ENCODE data around the gene EFEMP1. TPM values are rescaled to one million over a fixed set of nuclear protein-coding genes. Genes with fewer than 3 reads are reported as not detected.

The EFEMP1 gene
- total RNA-seq, 1 donor from 2014 or later, result 40.7 TPM

DNA sequence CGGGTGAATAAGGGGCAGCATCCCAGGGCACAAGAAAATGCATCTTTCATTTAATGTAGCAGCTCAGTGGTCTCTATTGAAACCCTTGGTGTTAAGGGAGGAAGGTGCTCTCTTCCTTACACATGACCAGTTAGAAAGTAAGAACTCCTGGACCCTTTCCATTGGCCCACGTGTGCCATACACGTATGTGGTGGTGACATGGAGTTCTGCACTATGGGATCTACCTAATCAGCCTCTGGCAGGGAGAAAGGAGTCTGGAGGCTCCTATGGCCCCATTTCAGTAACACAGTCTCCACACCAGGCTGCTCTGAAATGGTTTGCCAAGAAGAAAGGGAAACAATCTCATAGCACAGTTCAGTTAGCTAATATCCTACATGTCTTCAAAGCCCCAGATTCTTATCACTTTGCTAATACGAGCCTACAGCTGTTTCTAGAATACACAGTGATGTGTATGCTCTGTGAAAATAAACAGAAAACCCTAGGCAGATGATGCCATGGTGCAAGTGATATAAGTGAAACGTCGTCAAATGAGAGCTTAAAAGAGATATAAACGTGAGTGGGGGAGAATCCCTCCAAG, 7.0 kb downstream of the EFEMP1 start:
- no peaks in the 10 kb centered on the region for H3K36me3 ChIP-seq (ENCODE audit: control insufficient read depth, insufficient read depth, low read length)
- H3K4me3 ChIP-seq (ENCODE audit: low read depth, low read length), result no peak overlapping the region
- TF ChIP-seq, protein P1, sequence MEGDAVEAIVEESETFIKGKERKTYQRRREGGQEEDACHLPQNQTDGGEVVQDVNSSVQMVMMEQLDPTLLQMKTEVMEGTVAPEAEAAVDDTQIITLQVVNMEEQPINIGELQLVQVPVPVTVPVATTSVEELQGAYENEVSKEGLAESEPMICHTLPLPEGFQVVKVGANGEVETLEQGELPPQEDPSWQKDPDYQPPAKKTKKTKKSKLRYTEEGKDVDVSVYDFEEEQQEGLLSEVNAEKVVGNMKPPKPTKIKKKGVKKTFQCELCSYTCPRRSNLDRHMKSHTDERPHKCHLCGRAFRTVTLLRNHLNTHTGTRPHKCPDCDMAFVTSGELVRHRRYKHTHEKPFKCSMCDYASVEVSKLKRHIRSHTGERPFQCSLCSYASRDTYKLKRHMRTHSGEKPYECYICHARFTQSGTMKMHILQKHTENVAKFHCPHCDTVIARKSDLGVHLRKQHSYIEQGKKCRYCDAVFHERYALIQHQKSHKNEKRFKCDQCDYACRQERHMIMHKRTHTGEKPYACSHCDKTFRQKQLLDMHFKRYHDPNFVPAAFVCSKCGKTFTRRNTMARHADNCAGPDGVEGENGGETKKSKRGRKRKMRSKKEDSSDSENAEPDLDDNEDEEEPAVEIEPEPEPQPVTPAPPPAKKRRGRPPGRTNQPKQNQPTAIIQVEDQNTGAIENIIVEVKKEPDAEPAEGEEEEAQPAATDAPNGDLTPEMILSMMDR (IDR thresholded peaks at IDR 0.05; ENCODE audit: insufficient read depth, low read length, poor library complexity, severe bottlenecking), result no peak
- DNase-seq (ENCODE audit: low read depth), result no peak
- no peaks in the 10 kb centered on the region for H3K27me3 ChIP-seq (ENCODE audit: control insufficient read depth, insufficient read depth, low read length)

DNA sequence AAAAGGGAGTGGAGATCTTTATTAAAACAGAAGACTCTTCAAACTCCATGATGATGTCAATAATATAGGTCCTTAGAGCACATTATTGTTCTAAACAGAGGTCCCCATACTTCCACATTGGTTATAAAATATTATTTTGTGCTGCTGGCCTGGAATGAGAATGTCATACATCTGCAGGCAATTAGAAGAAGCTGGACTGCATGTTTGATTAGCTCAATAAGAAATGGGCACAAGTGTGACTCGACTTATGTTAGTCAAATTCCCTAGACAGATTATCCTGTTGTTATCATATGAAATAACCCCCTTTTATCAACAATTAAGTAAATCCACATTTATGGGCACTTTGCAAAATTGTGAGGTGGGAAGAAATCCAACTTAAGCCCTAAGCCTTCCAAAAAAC, 8.8 kb downstream of the EFEMP1 start:
- no peak for DNase-seq (ENCODE audit: low read depth)
- H3K27me3 ChIP-seq (ENCODE audit: control insufficient read depth, insufficient read depth, low read length), result no peaks in the 10 kb centered on the region
- TF ChIP-seq, protein P1 (IDR thresholded peaks at IDR 0.05; ENCODE audit: insufficient read depth, low read length, poor library complexity, severe bottlenecking), result no peak
- no peak overlapping the region for H3K4me3 ChIP-seq (ENCODE audit: low read depth, low read length)
- H3K36me3 ChIP-seq (ENCODE audit: control insufficient read depth, insufficient read depth, low read length), result no peaks in the 10 kb centered on the region

DNA sequence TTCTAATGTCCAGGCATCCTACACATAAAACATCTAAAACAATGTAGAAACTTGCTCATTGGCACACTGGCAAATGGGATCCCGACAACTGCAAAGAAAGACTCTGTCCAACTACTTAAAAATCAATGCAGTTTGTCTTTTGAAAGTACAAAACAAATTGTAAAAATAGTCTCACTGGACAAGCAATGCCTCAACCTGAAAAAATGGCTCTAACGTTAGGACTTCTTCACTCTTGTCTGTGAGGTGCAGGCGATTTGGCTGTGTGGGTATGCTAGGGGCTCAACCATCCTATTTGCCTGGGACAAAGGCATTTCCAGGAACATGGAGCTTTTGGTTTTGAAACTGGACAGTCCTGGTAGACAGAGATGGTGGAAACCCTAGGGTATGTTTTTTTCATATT, 10.7 kb downstream of the EFEMP1 start:
- no peak for DNase-seq (ENCODE audit: low read depth)
- TF ChIP-seq, protein P1 (IDR thresholded peaks at IDR 0.05; ENCODE audit: insufficient read depth, low read length, poor library complexity, severe bottlenecking), result no peak
- H3K27me3 ChIP-seq (ENCODE audit: control insufficient read depth, insufficient read depth, low read length), result no peaks in the 10 kb centered on the region
- no peaks in the 10 kb centered on the region for H3K36me3 ChIP-seq (ENCODE audit: control insufficient read depth, insufficient read depth, low read length)
- H3K4me3 ChIP-seq (ENCODE audit: low read depth, low read length), result no peak overlapping the region

DNA sequence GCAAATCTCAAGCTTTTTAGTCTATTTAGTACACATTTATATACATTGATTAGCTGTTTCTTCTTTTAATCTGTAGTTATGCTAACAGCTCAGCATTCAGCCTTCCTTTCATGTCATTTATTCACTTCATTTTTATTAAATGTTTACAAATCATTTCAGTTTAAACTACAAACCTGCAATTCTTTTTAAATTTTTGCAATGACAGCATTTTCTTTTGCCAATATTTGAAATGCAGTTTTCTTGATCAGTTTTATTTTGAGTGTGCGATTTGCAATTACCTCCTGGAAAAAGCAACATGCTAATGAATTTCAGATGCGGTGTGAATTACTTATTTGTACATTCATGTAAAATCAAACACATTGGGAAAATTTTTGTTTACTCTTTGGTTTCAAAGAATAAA, 13.5 kb downstream of the EFEMP1 start:
- no peak for DNase-seq (ENCODE audit: low read depth)
- TF ChIP-seq, protein P1 (IDR thresholded peaks at IDR 0.05; ENCODE audit: insufficient read depth, low read length, poor library complexity, severe bottlenecking), result no peak
- Histone ChIP-seq H3K36me3 (ENCODE audit: control insufficient read depth, insufficient read depth, low read length) (no peaks in the 10 kb centered on the region), H3K4me3 (ENCODE audit: low read depth, low read length) (no peak overlapping the region), H3K27me3 (ENCODE audit: control insufficient read depth, insufficient read depth, low read length) (no peaks in the 10 kb centered on the region)

DNA sequence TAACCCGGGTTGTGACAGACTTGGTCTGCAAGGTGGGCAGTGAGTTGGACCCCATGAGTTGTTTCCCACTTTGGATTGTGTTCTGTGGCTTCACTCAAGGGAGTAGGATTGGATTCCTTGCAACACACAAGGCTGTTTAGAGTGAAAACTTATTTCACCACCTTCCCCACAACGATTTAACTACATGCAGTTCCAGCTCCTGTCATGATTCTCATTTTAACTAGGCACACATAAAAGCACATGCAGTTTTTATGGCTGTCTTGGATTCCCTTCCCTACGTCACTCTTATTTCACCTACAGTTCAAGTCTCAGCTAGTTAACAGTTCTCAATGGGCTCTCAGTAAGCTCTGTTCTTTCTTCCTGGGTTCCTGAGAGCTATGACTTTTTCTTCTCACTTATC, 15.9 kb downstream of the EFEMP1 start:
- DNase-seq (ENCODE audit: low read depth), result no peak
- TF ChIP-seq, protein P1 (IDR thresholded peaks at IDR 0.05; ENCODE audit: insufficient read depth, low read length, poor library complexity, severe bottlenecking), result no peak
- Histone ChIP-seq H3K27me3 (ENCODE audit: control insufficient read depth, insufficient read depth, low read length) (no peaks in the 10 kb centered on the region), H3K36me3 (ENCODE audit: control insufficient read depth, insufficient read depth, low read length) (no peaks in the 10 kb centered on the region), H3K4me3 (ENCODE audit: low read depth, low read length) (no peak overlapping the region)

DNA sequence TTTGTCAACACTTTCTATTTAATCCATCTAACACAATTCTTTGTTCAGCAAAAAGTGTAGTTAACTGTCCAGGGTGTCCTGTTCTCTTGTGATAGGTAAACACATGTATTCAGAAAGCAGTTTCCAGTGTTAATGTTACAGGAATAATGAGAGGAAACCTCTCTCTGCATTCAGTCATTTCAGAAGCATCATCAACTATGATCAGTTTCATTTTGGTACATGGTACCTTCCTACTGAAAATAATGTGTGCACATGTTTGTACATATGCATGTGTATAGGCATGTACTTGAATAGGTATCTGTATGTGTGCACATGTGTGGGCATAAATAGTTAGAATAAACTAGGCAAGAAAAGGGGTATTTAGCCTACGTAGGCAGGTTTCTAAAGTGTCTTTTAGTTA, 16.6 kb downstream of the EFEMP1 start:
- TF ChIP-seq, protein P1 (IDR thresholded peaks at IDR 0.05; ENCODE audit: insufficient read depth, low read length, poor library complexity, severe bottlenecking), result no peak
- no peak for DNase-seq (ENCODE audit: low read depth)
- Histone ChIP-seq H3K27me3 (ENCODE audit: control insufficient read depth, insufficient read depth, low read length) (no peaks in the 10 kb centered on the region), H3K36me3 (ENCODE audit: control insufficient read depth, insufficient read depth, low read length) (no peaks in the 10 kb centered on the region), H3K4me3 (ENCODE audit: low read depth, low read length) (no peak overlapping the region)

Data from kidney epithelial cell (primary cell).